ENCODE results near the gene MMP27.

Gene MMP27

GRCh38 chr11:102705626-102706025 is at the start of gene MMP27:
MMP27 (minus strand) TSS chr11:102705769; CDS start chr11:102705714, 55 bp downstream.
- no peaks in the 10 kb centered on the region for H4K20me1 ChIP-seq (ENCODE audit: insufficient read depth, low read length)
- DNase-seq = no peak
- H3F3A ChIP-seq (ENCODE audit: insufficient read depth, low read length) = no peaks in the 10 kb centered on the region
- no peak within 1 kb of the TSS for H2AFZ ChIP-seq (ENCODE audit: low read length)
- TF ChIP-seq EZH2phosphoT487 (IDR thresholded peaks at IDR 0.05; ENCODE audit: low read length) = no peak
- TF ChIP-seq CTCF (IDR thresholded peaks at IDR 0.05; ENCODE audit: low read length) = no peak
- TF ChIP-seq EZH2 (optimal IDR thresholded peaks at IDR 0.05; ENCODE audit: low read depth, low read length) = no peak
- no peaks in the 10 kb centered on the region for H3K4me1 ChIP-seq (ENCODE audit: low read length)
- no peaks in the 10 kb centered on the region for H3K27me3 ChIP-seq (replicated peaks; ENCODE audit: insufficient read depth, low read length)
- no peaks in the 10 kb centered on the region for H3K9me2 ChIP-seq (replicated peaks; ENCODE audit: insufficient read depth, low read length)
- no peak within 1 kb of the TSS for H3K27ac ChIP-seq (ENCODE audit: low read length)
- no peaks in the 10 kb centered on the region for H3K79me2 ChIP-seq (ENCODE audit: low read length)
- peak within 1 kb of the TSS; percentile 10; the same call in 1 of the 2 replicates for H3K4me2 ChIP-seq (ENCODE audit: low read depth, low read length)
- H3K9ac ChIP-seq (ENCODE audit: low read length) = no peak within 1 kb of the TSS
- H3K4me3 ChIP-seq (ENCODE audit: low read length) = no peak within 1 kb of the TSS
- H3K9me3 ChIP-seq (replicated peaks; ENCODE audit: insufficient read depth, low read length) = no peaks in the 10 kb centered on the region
- no peaks in the 10 kb centered on the region for H3K36me3 ChIP-seq (replicated peaks; ENCODE audit: insufficient read depth, low read length)

- Histone ChIP-seq H4K20me1 (ENCODE audit: insufficient read depth, low read length) (no peaks in the 10 kb centered on the region), H2AFZ (ENCODE audit: low read length) (no peak overlapping the region), H3K4me1 (ENCODE audit: low read length) (no peaks in the 10 kb centered on the region), H3K27ac (ENCODE audit: low read length) (no peak overlapping the region), H3K9me3 (replicated peaks; ENCODE audit: insufficient read depth, low read length) (no peaks in the 10 kb centered on the region), H3K4me2 (ENCODE audit: low read depth, low read length) (no peak overlapping the region), H3K9me2 (replicated peaks; ENCODE audit: insufficient read depth, low read length) (no peaks in the 10 kb centered on the region), H3K27me3 (replicated peaks; ENCODE audit: insufficient read depth, low read length) (no peaks in the 10 kb centered on the region), H3K4me3 (ENCODE audit: low read length) (no peak overlapping the region), H3K9ac (ENCODE audit: low read length) (no peak overlapping the region), H3K79me2 (ENCODE audit: low read length) (no peaks in the 10 kb centered on the region), H3K36me3 (replicated peaks; ENCODE audit: insufficient read depth, low read length) (no peaks in the 10 kb centered on the region), H3F3A (ENCODE audit: insufficient read depth, low read length) (no peaks in the 10 kb centered on the region)
- TF ChIP-seq EZH2phosphoT487 (IDR thresholded peaks at IDR 0.05; ENCODE audit: low read length) = no peak
- TF ChIP-seq CTCF (IDR thresholded peaks at IDR 0.05; ENCODE audit: low read length) = no peak
- TF ChIP-seq EZH2 (optimal IDR thresholded peaks at IDR 0.05; ENCODE audit: low read depth, low read length) = no peak
- no peak for DNase-seq
Measured at GRCh38 chr11:102753267-102753666, 47.7 kb upstream of the MMP27 start.

GRCh38 chr11:102751673-102752072 is 46.1 kb upstream of the MMP27 start:
- no peak overlapping the region for H3K4me2 ChIP-seq (ENCODE audit: low read depth, low read length)
- TF ChIP-seq EZH2phosphoT487 (IDR thresholded peaks at IDR 0.05; ENCODE audit: low read length) (no peak), EZH2 (optimal IDR thresholded peaks at IDR 0.05; ENCODE audit: low read depth, low read length) (no peak), CTCF (IDR thresholded peaks at IDR 0.05; ENCODE audit: low read length) (no peak)
- H3K9ac ChIP-seq (ENCODE audit: low read length) = no peak overlapping the region

More at GRCh38 chr11:102751673-102752072, 46.1 kb upstream of the MMP27 start:
- H3K9me3 ChIP-seq (replicated peaks; ENCODE audit: insufficient read depth, low read length) = no peaks in the 10 kb centered on the region
- no peaks in the 10 kb centered on the region for H3K9me2 ChIP-seq (replicated peaks; ENCODE audit: insufficient read depth, low read length)
- H2AFZ ChIP-seq (ENCODE audit: low read length) = no peak overlapping the region
- H3K4me3 ChIP-seq (ENCODE audit: low read length) = no peak overlapping the region
- no peak overlapping the region for H3K27ac ChIP-seq (ENCODE audit: low read length)
- H3K36me3 ChIP-seq (replicated peaks; ENCODE audit: insufficient read depth, low read length) = no peaks in the 10 kb centered on the region
- H3F3A ChIP-seq (ENCODE audit: insufficient read depth, low read length) = no peaks in the 10 kb centered on the region
- no peaks in the 10 kb centered on the region for H3K27me3 ChIP-seq (replicated peaks; ENCODE audit: insufficient read depth, low read length)
- H4K20me1 ChIP-seq (ENCODE audit: insufficient read depth, low read length) = no peaks in the 10 kb centered on the region
- no peaks in the 10 kb centered on the region for H3K79me2 ChIP-seq (ENCODE audit: low read length)
- H3K4me1 ChIP-seq (ENCODE audit: low read length) = no peaks in the 10 kb centered on the region
- DNase-seq = no peak

All from MM.1S (cell line).